HG03575 (cell line): Measurements from ENCODE around the gene PER1.

Experiments used
- ATAC-seq: cut with Tn5 transposase; IDR thresholded peaks from one replicate; pipeline ENCODE4 v1.9.1; 2021; ENCODE audit not compliant: unreplicated experiment, insufficient number of reproducible peaks, low FRiP score; ENCODE audit errors: extremely low read depth

PER1 gene

GRCh38 chr17:8142887-8143580, 9.2 kb downstream of the PER1 start:
- ATAC-seq = no peak

- ATAC-seq = no peak
Measured at GRCh38 chr17:8142158-8142886, 9.9 kb downstream of the PER1 start.

- ATAC-seq = no peak
Measured at GRCh38 chr17:8141741-8142140, 10.5 kb downstream of the PER1 start.

- no peak for ATAC-seq
Measured at GRCh38 chr17:8141045-8141444, 11.2 kb downstream of the PER1 start.

GRCh38 chr17:8140065-8141029, 11.9 kb downstream of the PER1 start:
- ATAC-seq = no peak

GRCh38 chr17:8138672-8139371, 13.4 kb downstream of the PER1 start:
- ATAC-seq = peak; percentile 30

GRCh38 chr17:8138374-8138671, 13.9 kb downstream of the PER1 start:
- no peak for ATAC-seq

GRCh38 chr17:8137645-8138373, 14.4 kb downstream of the PER1 start:
- no peak for ATAC-seq

GRCh38 chr17:8133941-8134340, 18.3 kb downstream of the PER1 start:
- ATAC-seq = no peak

- no peak for ATAC-seq
Measured at GRCh38 chr17:8133399-8133798, 18.8 kb downstream of the PER1 start.

- ATAC-seq = no peak
Measured at GRCh38 chr17:8131844-8132441, 20.3 kb downstream of the PER1 start.

- ATAC-seq = no peak
Measured at GRCh38 chr17:8128125-8128784, 23.9 kb downstream of the PER1 start.

GRCh38 chr17:8126491-8127066, 25.6 kb downstream of the PER1 start:
- ATAC-seq = no peak

GRCh38 chr17:8125947-8126490, 26.2 kb downstream of the PER1 start:
- ATAC-seq = no peak

- no peak for ATAC-seq
Measured at GRCh38 chr17:8125154-8125946, 26.9 kb downstream of the PER1 start.

- no peak for ATAC-seq
Measured at GRCh38 chr17:8124350-8125153, 27.7 kb downstream of the PER1 start.
